HepG2 (cell line): ENCODE measurements around the gene ADGRL1. TPM values are rescaled to one million over a fixed set of nuclear protein-coding genes. Genes with fewer than 3 reads are reported as not detected.

Experiments used
- ATAC-seq: fragments of 200-7000 bp; cut with Tn5 transposase; 3 replicates; pipeline ENCODE4 v1.9.1; 2020; ENCODE audit warnings: mild to moderate bottlenecking, moderate library complexity
- BruUV-seq: library from RNA; stranded (reverse); fragments of 400-500 nt; replicated peaks from 2 replicates; lab custom pipeline; 2021; lab: Mats Ljungman, UMichigan
- CTCF ChIA-PET: fragments of 300-600 bp; formaldehyde crosslinking; extraction: SDS; loops from one replicate; lab custom pipeline; 2021; ENCODE audit warnings: low total read pairs, inconsistent platforms, low intra/inter-chr PET ratio; lab: Yijun Ruan, JAX
- POLR2A ChIA-PET: fragments of 350-600 bp; sonication (Branson Sonifier 250); formaldehyde crosslinking; loops from one replicate; lab custom pipeline; 2020; ENCODE audit warnings: antibody characterized with exemption, inconsistent platforms; lab: Yijun Ruan, JAX
- DNase-seq: peaks from one replicate; pipeline ENCODE4 v3.0.0-alpha.2; 2015; ENCODE audit warnings: low spot score
- FAIRE-seq: peaks from 3 replicates; lab custom pipeline; 2011; peaks lifted over from hg19 to GRCh38; lab: Jason Lieb, UNC
- H2AFZ ChIP-seq: one replicate; pipeline ENCODE4 v1.6.1; 2011; ENCODE audit warnings: low read length, inconsistent platforms
- H3K27ac ChIP-seq: fragments of 300-600 bp; 3 replicates; pipeline ENCODE4 v1.8.0; 2011; ENCODE audit warnings: mixed run types, mild to moderate bottlenecking, mixed read lengths, low read length, inconsistent platforms; ENCODE audit not compliant: insufficient read depth; ENCODE audit errors: extremely low read length
- H3K27me3 ChIP-seq, 2 experiments: fragments of 200-600 bp in 1 of 2; 2 replicates in 1 of 2; 3 replicates in 1 of 2; pipeline versions ENCODE4 v1.6.0 to v1.8.0; 2011; ENCODE audit warnings: low read length in 2 of 2, mild to moderate bottlenecking in 2 of 2, moderate library complexity in 2 of 2, inconsistent platforms in 1 of 2; ENCODE audit not compliant: insufficient read depth in 2 of 2, control insufficient read depth in 1 of 2
- H3K36me3 ChIP-seq, 2 experiments: fragments of 200-600 bp in 1 of 2; replicated peaks in 1 of 2; 2 replicates in 1 of 2; 3 replicates in 1 of 2; pipeline versions ENCODE4 v1.5.1 to v1.8.0; 2011; ENCODE audit warnings: low read length in 2 of 2, inconsistent platforms in 1 of 2; ENCODE audit not compliant: insufficient read depth in 2 of 2, control insufficient read depth in 1 of 2
- H3K4me1 ChIP-seq: 2 replicates; pipeline ENCODE4 v1.5.1; 2012; ENCODE audit warnings: low read length, inconsistent platforms; ENCODE audit not compliant: insufficient read depth
- H3K4me2 ChIP-seq: 2 replicates; pipeline ENCODE4 v1.6.0; 2011; ENCODE audit warnings: low read depth, low read length, inconsistent platforms
- H3K4me3 ChIP-seq, 3 experiments: fragments of 200-600 bp in 1 of 3; sonication (generic), shearing (Covaris generic) in 1 of 3; replicated peaks in 1 of 3; 2 replicates each; pipeline ENCODE4 v1.5.1; 2011 to 2016; ENCODE audit warnings: low read length in 3 of 3, inconsistent platforms in 2 of 3, low read depth in 2 of 3, mild to moderate bottlenecking in 2 of 3, control low read depth in 1 of 3, mixed read lengths in 1 of 3; ENCODE audit not compliant: insufficient read depth in 1 of 3
- H3K79me2 ChIP-seq: one replicate; pipeline ENCODE4 v1.6.1; 2011; ENCODE audit warnings: low read length, inconsistent platforms; ENCODE audit not compliant: insufficient read depth
- H3K9ac ChIP-seq: 2 replicates; pipeline ENCODE4 v1.6.0; 2011; ENCODE audit warnings: mild to moderate bottlenecking, low read depth, low read length, inconsistent platforms; ENCODE audit not compliant: insufficient read depth
- H3K9me3 ChIP-seq: 2 replicates; pipeline ENCODE4 v1.5.1; 2012; ENCODE audit warnings: mild to moderate bottlenecking, low read length
- H4K20me1 ChIP-seq: 2 replicates; pipeline ENCODE4 v1.6.0; 2011; ENCODE audit warnings: inconsistent platforms, mild to moderate bottlenecking, low read length, moderate library complexity; ENCODE audit not compliant: insufficient read depth
- CREBL2 ChIP-seq: sonication (generic); formaldehyde crosslinking; IDR thresholded peaks from 2 replicates; pipeline ENCODE4 v1.8.1; 2023; ENCODE audit warnings: missing genetic modification reagents, mild to moderate bottlenecking, borderline replicate concordance
- HMGA1 ChIP-seq: sonication (generic); formaldehyde crosslinking; conservative IDR thresholded peaks from 2 replicates; pipeline ENCODE4 v1.4.0; 2020; ENCODE audit warnings: missing genetic modification reagents
- HNF1A ChIP-seq, 2 experiments: sonication (generic) in 1 of 2; formaldehyde crosslinking in 1 of 2; IDR thresholded peaks; 2 replicates each; pipeline versions ENCODE4 v1.4.0 to v1.6.1; 2016 to 2020; ENCODE audit warnings: borderline replicate concordance in 1 of 2, low read depth in 1 of 2, mild to moderate bottlenecking in 1 of 2, missing genetic modification reagents in 1 of 2
- KDM6A ChIP-seq: IDR thresholded peaks from 2 replicates; pipeline ENCODE4 v1.6.1; 2016; ENCODE audit warnings: low read depth
- NFIB ChIP-seq: sonication (generic); formaldehyde crosslinking; IDR thresholded peaks from 2 replicates; pipeline ENCODE4 v1.9.0; 2021; ENCODE audit warnings: missing genetic modification reagents, mild to moderate bottlenecking, borderline replicate concordance
- NFKB2 ChIP-seq: sonication (generic); formaldehyde crosslinking; IDR thresholded peaks from 2 replicates; pipeline ENCODE4 v1.4.0; 2020; ENCODE audit warnings: missing genetic modification reagents, borderline replicate concordance
- NFRKB ChIP-seq: fragments of 450-650 bp; IDR thresholded peaks from 2 replicates; pipeline ENCODE4 v1.6.1; 2017
- PAF1 ChIP-seq: IDR thresholded peaks from 2 replicates; pipeline ENCODE4 v1.6.1; 2016; ENCODE audit warnings: missing genetic modification reagents, missing compliant biosample characterization
- SETDB1 ChIP-seq: sonication (generic); formaldehyde crosslinking; IDR thresholded peaks from 2 replicates; pipeline ENCODE4 v1.5.1; 2020; ENCODE audit warnings: missing genetic modification reagents, mild to moderate bottlenecking, borderline replicate concordance
- TAF15 ChIP-seq: fragments of 200-400 bp; formaldehyde crosslinking; IDR thresholded peaks from one replicate; pipeline ENCODE4 v1.6.1; 2018; ENCODE audit warnings: mild to moderate bottlenecking, low read depth, low read length; ENCODE audit not compliant: poor library complexity, severe bottlenecking
- TEAD3 ChIP-seq: optimal IDR thresholded peaks from 2 replicates; pipeline ENCODE3; 2016; ENCODE audit warnings: borderline replicate concordance
- ZFY ChIP-seq: sonication (generic); formaldehyde crosslinking; IDR thresholded peaks from 2 replicates; pipeline ENCODE4 v1.4.0; 2020; ENCODE audit warnings: missing genetic modification reagents
- ZNF354B ChIP-seq: sonication (generic); formaldehyde crosslinking; IDR thresholded peaks from 2 replicates; pipeline ENCODE4 v1.8.0; 2022; ENCODE audit warnings: mild to moderate bottlenecking, missing genetic modification reagents
- ZNF362 ChIP-seq: sonication (generic); formaldehyde crosslinking; IDR thresholded peaks from 2 replicates; pipeline ENCODE4 v1.4.0; 2020; ENCODE audit warnings: missing genetic modification reagents, mild to moderate bottlenecking, borderline replicate concordance
- ZNF652 ChIP-seq: IDR thresholded peaks from 2 replicates; pipeline ENCODE4 v1.6.1; 2016; ENCODE audit warnings: low read depth, borderline replicate concordance
- ZNF770 ChIP-seq: sonication (generic); formaldehyde crosslinking; IDR thresholded peaks from 2 replicates; pipeline ENCODE4 v1.5.0; 2020; ENCODE audit warnings: mild to moderate bottlenecking, missing genetic modification reagents
- WGBS: methylation state at CpG from one replicate; pipeline ENCODE4 v1.1.6; 2017; ENCODE audit warnings: low lambda C conversion rate; 5-methylcytosine and 5-hydroxymethylcytosine counted together
- in situ Hi-C: cut with HindIII; loops from 2 replicates; pipeline ENCODE4 v1.10.0; 2017; ENCODE audit warnings: low pct_unique_long_range_greater_than_20kb; ENCODE audit not compliant: extremely low pct_ligation_motif_present
- intact Hi-C: fragments of 100-400 bp; cut with micrococcal nuclease; formaldehyde crosslinking; loops from one replicate; pipeline ENCODE4 v1.10.0; 2022; ENCODE audit not compliant: unreplicated experiment
- polyA plus RNA-seq, 8 experiments: library from polyadenylated mRNA; depleted of rRNA in 3 of 8; stranded (reverse) in 7 of 8; unstranded in 1 of 8; fragments of >200 nt; fragmentation: Illumina TruSeq in 4 of 8; extraction: Trizol in 4 of 8; gene quantifications; 2 replicates each; pipeline versions ENCODE4 v1.2.1 to v1.2.3, GENCODE V29; 2011 to 2016; ENCODE audit warnings: low read depth in 4 of 8, missing spikeins in 1 of 8, mixed read lengths in 1 of 8; ENCODE audit not compliant: insufficient read depth in 1 of 8
- total RNA-seq, 5 experiments: library from RNA; depleted of rRNA; stranded (reverse); fragments of >200 nt; fragmentation: Illumina TruSeq; extraction: Trizol; gene quantifications; 2 replicates each; pipeline ENCODE4 v1.2.3, GENCODE V29; 2016; ENCODE audit warnings: low read depth in 1 of 5

ADGRL1 gene
- total and polyA plus RNA-seq, 2 of the 13 experiments (the other 11 are each of a cell fraction or from before 2014, with no cell fraction given): 0.49 to 1.7 TPM

- H3K27ac ChIP-seq: peak overlapping the region; percentile 94
- DNase-seq: no peak
- H2AFZ ChIP-seq: no peak overlapping the region
- H3K4me1 ChIP-seq: peaks cover 43% of the 10 kb centered on the region
- peak overlapping the region; percentile 56 for H3K9ac ChIP-seq
- in situ Hi-C loops (no loop called here), intact Hi-C loops (loop anchor here (5.0 kb wide), 1 partner anchor 1836 kb away; no protein-coding TSS in a partner anchor)
- H3K27me3 ChIP-seq: no peaks in the 10 kb centered on the region
- BruUV-seq: no TSS peak
- ChIA-PET CTCF (no interaction called here), POLR2A (interaction anchor here (0.6 to 1.9 kb wide), 4 partner anchors 10 to 279 kb away, joined by 3 to 5 read pairs (median 4); no protein-coding TSS in a partner anchor)
- ATAC-seq: no peak
- H3K4me2 ChIP-seq: peak overlapping the region; percentile 89
- H3K9me3 ChIP-seq: no peaks in the 10 kb centered on the region
- FAIRE-seq: no peak
- no peaks in the 10 kb centered on the region for H4K20me1 ChIP-seq
- H3K36me3 ChIP-seq: no peaks in the 10 kb centered on the region
- 42% methylated on average over 9 of the region's 9 CpGs for WGBS
- peak overlapping the region in 2 of 3 experiments; percentile 38 to 82; a peak in 4 of 6 replicates for H3K4me3 ChIP-seq
- peaks cover 12% of the 10 kb centered on the region for H3K79me2 ChIP-seq
- TF ChIP-seq SETDB1 (CRISPR knock-in tag) (no peak), ZFY (peak; percentile 27; the same call in 1 of the 2 replicates), TEAD3 (CRISPR knock-in tag) (peak; percentile 79), HNF1A (IDR thresholded peaks at IDR 0.05; ENCODE audit: low read depth) (no peak), HNF1A (CRISPR knock-in tag; IDR thresholded peaks at IDR 0.05; ENCODE audit: borderline replicate concordance) (no peak), ZNF652 (no peak), NFRKB (no peak), KDM6A (no peak), PAF1 (CRISPR knock-in tag) (no peak), NFKB2 (CRISPR knock-in tag) (no peak), ZNF354B (CRISPR knock-in tag) (no peak), NFIB (CRISPR knock-in tag) (no peak), TAF15 (no peak), ZNF770 (peak; percentile 82), HMGA1 (no peak), CREBL2 (no peak), ZNF362 (CRISPR knock-in tag) (peak; percentile 30; the same call in 1 of the 2 replicates)
Observed at GRCh38 chr19:14138576-14139265, 67.2 kb downstream of the ADGRL1 start.
